Fibroblast of the conjunctiva (primary cell): Measurements from ENCODE around the gene TMEM131.
A peak's percentile ranks its signal among the peaks of the same experiment; 100 is the strongest.
"Not testable (repeated sequence)": the region's sequence is repeated elsewhere in the genome, so short reads cannot be mapped to it uniquely, and the experiment has no call there.

Source experiments
- DNase-seq: peaks from one replicate; pipeline ENCODE4 v3.0.0-alpha.2; 2010; ENCODE audit warnings: low read depth

Gene TMEM131, protein sequence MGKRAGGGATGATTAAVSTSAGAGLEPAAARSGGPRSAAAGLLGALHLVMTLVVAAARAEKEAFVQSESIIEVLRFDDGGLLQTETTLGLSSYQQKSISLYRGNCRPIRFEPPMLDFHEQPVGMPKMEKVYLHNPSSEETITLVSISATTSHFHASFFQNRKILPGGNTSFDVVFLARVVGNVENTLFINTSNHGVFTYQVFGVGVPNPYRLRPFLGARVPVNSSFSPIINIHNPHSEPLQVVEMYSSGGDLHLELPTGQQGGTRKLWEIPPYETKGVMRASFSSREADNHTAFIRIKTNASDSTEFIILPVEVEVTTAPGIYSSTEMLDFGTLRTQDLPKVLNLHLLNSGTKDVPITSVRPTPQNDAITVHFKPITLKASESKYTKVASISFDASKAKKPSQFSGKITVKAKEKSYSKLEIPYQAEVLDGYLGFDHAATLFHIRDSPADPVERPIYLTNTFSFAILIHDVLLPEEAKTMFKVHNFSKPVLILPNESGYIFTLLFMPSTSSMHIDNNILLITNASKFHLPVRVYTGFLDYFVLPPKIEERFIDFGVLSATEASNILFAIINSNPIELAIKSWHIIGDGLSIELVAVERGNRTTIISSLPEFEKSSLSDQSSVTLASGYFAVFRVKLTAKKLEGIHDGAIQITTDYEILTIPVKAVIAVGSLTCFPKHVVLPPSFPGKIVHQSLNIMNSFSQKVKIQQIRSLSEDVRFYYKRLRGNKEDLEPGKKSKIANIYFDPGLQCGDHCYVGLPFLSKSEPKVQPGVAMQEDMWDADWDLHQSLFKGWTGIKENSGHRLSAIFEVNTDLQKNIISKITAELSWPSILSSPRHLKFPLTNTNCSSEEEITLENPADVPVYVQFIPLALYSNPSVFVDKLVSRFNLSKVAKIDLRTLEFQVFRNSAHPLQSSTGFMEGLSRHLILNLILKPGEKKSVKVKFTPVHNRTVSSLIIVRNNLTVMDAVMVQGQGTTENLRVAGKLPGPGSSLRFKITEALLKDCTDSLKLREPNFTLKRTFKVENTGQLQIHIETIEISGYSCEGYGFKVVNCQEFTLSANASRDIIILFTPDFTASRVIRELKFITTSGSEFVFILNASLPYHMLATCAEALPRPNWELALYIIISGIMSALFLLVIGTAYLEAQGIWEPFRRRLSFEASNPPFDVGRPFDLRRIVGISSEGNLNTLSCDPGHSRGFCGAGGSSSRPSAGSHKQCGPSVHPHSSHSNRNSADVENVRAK (N-terminal part only)

GRCh38 chr2:97995734-97996624 lies at the start of gene TMEM131:
Gene TMEM131 (minus strand): TSS chr2:97995948. CDS start chr2:97995662, 286 bp downstream.
- peak; percentile 87 for DNase-seq

- not testable (repeated sequence) for DNase-seq
These were observed 49.0 kb upstream of the TMEM131 start for GRCh38 chr2:98044730-98045129.

DNA sequence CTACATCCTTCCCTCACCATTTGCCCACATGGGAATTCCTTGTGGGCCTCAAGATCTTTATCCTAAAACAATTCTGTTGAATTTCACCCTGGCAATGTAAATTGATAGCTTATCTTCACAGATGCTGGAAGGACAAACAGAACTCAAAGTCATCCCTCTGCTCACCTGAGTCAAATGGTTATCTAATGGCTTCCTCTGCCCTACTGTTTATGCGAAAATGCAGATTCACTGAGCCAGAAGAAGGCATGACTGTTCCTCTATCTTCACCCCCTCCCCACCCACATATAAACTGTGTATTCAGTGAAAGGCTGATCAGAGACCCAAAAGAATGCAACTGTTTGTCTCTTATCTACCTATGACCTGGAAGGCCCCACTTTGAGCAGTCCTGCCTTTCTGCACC lies 47.4 kb upstream of the TMEM131 start:
- DNase-seq: no peak

DNA sequence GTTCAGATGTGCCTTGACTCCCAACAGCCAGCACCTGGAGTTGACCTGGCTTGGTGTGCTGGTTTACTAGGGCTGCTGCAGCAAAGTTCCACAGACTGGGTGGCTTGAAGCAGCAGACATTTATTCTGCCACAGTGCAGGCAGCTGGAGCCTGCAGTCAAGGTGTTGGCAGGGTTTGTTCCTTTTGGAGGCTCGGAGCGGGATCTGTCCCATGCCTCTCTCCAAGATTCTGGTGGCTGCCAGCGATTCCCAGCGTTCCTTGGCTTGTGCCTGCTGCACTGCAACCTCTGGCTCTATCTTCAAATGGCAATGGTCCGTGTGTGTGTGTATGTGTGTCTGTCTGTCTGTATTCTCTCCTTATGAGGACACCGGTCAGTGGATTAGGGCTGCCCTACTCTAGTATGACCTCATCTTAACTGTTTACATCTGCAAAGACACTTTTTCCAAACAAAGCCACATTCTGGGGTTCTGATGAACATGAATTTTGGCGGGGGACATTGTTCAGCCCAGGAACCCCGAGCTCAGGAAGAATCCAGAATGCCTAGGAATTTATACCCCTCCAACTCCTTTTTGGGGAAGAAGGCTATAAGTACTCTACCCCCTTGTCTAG lies 44.7 kb upstream of the TMEM131 start:
- no peak for DNase-seq

GRCh38 chr2:98039085-98039756 lies 43.5 kb upstream of the TMEM131 start:
- no peak for DNase-seq

- DNase-seq: no peak
These were observed 42.1 kb upstream of the TMEM131 start for GRCh38 chr2:98037666-98038336.

- DNase-seq: no peak
These were observed 41.5 kb upstream of the TMEM131 start for GRCh38 chr2:98037206-98037605.

DNA sequence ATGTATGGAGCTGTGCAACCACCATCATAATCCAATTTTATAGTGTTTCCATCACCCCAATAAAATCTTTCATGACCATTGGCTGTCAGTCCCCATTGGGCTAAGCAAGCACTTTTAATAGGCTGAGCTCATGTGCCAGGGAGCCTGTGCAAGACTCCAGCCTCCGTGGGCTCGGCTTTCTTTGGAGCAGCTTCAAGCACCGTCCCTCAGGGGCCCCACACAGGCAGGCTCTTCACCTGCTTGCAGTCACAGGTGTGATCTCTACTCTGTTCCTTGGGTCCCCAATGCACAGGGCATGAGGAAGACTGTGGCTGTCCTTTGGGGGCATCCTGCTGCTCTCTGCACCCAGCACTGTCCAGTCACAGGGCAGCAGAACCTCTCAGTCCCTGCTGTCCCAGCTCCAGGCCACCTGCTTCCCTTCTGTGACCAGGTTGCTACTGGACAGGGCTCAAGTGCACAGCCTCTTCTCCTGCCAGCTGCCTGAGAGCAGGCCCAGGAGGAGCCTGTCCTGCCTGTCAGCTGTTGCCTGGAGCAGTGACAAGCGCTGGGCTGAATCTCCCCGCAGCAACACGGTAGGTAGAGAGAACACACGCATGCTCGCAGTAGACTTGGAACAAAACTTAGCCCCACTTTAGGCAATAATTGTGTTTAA lies 40.7 kb upstream of the TMEM131 start:
- DNase-seq: no peak

- DNase-seq: no peak
These were observed 39.0 kb upstream of the TMEM131 start for GRCh38 chr2:98034745-98035144.

GRCh38 chr2:98032086-98032485 lies 36.3 kb upstream of the TMEM131 start:
- no peak for DNase-seq

DNA sequence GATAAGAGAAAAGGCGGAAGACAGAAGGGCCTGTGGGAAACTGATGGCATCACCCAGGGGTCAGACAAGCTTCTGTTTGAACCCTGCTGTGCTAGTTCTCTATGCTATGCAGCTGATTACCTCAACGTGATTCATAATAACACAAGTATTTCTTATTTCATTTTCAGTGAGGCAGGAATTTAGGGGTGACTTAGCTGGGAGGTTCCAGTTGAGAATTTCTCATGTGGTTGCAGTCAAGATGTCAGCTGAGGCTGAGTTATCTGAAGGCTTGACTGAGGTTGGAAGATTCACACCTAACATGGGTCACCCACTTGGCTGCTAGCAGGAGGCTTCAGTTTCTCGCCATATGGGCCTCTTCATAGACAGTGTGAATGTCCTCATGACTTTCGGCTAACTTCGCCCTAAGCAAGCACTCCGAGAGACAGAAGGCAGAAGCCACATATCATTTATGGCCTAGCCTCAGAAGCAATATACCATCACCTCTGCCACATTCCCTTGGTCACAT lies 34.0 kb upstream of the TMEM131 start:
- no peak for DNase-seq

DNA sequence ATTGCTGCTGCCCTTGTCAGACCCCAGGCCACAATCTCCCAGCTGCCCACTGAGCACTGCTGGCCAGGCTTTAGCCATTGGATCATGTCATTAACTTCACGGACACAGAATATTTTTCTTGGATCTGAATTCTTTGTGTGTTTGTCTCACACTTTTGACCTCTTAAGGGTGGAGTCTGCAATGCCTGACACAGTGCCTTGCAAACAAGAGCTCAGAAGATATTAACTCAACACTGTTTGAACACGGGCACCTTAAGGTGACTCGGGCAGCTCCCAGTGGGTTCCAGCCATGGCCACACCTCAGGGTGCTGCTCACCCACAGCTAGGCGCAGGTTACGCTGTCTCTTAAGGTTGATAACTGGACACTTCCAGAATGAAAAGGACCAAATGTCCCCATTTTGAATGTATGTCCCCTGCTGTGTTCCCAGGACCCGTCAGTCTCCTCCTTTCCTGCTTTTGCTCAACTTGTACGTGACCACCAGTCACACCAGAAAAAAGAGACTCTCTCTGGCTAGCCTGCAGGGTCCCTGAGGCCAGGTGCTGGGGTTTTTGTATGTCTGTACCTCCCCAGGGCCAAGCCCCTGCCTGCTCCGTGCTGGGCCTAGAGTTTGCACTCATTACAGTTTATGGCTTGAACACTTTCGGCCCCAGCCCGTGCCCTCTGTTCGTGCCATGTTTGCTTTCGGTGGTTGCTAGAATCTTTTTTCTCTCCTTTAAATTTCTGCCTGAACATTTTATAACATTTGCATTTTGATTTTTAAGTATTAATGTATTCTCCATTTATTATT lies 33.4 kb upstream of the TMEM131 start:
- DNase-seq: no peak

DNA sequence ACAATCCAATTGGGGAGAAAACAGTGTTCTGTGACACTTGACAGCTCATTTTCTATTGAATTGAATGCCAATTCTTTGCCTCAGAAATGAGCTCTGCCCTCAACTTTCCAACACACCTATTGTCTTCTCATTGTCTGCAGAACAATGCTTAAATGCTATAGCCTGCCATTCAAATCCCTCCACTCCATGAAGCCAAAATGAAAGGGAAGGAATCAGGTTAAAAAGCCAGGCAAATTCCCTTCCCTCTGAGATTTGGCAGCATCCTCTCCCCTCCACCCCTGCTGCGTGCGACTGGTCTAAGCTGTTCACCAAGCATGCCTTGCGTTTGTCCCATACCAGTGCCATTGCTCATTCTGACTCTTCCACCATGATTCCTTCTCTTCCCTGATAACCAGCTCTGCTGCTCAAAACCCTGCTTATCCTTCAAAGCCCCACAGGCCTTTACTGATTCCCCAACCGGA lies 32.4 kb upstream of the TMEM131 start:
- no peak for DNase-seq

DNA sequence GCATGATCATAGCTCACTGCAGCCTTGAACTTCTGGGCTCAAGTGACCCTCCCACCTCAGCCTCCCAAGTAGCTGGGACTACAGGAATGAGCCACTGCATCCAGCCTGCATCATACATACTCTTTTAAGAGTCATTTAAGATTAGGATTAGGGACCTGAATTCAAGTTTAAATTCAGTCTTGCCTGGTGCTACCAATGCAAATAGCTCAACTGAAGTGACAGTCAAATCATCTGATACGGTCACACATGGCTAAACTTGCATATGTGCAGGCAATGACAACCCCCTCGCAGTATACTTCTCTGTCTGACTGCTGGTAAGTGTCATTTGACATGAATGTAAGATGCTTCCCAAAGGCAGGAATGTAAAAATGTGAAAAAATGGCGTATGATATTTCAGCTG lies 31.8 kb upstream of the TMEM131 start:
- DNase-seq: no peak

- DNase-seq: no peak
These were observed 31.3 kb upstream of the TMEM131 start for GRCh38 chr2:98026927-98027522.

GRCh38 chr2:98026292-98026691 lies 30.5 kb upstream of the TMEM131 start:
- DNase-seq: no peak

DNA sequence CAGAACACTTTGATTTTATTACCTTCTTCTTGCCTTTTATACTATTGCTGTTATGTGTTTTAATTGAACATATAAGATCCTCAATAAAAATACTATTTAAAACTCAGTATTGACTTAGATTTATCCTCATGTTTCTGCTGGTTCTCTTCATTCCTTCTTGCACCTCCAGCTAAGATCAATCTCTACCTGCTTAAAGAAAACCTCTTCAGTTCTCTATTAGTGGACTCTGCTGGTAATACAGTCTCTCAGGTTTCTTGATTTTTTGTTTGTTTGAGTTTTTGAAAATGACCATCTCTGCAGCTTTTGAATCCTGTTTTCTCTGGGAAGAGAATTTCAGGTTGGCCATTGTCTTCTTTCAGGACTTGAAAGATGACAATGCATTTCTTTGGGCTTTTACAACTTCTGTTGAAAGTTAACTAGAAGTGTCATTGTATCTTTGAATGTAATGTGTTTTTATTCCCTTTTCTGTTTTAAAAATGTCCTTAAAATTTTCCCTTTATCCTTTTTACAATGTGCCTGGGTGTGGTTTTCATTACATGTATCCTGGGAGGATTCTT lies 29.8 kb upstream of the TMEM131 start:
- DNase-seq: no peak
